Measurements from ENCODE around the gene ADH4.
"Not testable (repeated sequence)": the region's sequence is repeated elsewhere in the genome, so short reads cannot be mapped to it uniquely, and the experiment has no call there.

Gene ADH4

GRCh38 chr4:99144070-99144469 is at the start of gene ADH4:
Gene ADH4, minus strand, starts transcription at chr4:99144297. Its CDS starts 75 bp downstream, at chr4:99144222.
- no peak for DNase-seq (ENCODE audit: low read depth in 3 of 3)

GRCh38 chr4:99190336-99190735 is 46.2 kb upstream of the ADH4 start:
- no peak for DNase-seq (ENCODE audit: low read depth in 3 of 3)

GRCh38 chr4:99189900-99190299 is 45.8 kb upstream of the ADH4 start:
- not testable (repeated sequence) for DNase-seq (ENCODE audit: low read depth in 3 of 3)

- DNase-seq (ENCODE audit: low read depth in 3 of 3) = no peak
Measured at GRCh38 chr4:99186029-99186428, 41.9 kb upstream of the ADH4 start.

- no peak for DNase-seq (ENCODE audit: low read depth in 3 of 3)
Measured at GRCh38 chr4:99185581-99185980, 41.5 kb upstream of the ADH4 start.

GRCh38 chr4:99180382-99181070 is 36.4 kb upstream of the ADH4 start:
- DNase-seq (ENCODE audit: low read depth in 3 of 3) = no peak

- no peak for DNase-seq (ENCODE audit: low read depth in 3 of 3)
Measured at GRCh38 chr4:99179626-99180025, 35.5 kb upstream of the ADH4 start.

GRCh38 chr4:99179178-99179577 is 35.1 kb upstream of the ADH4 start:
- DNase-seq (ENCODE audit: low read depth in 3 of 3) = no peak

- DNase-seq (ENCODE audit: low read depth in 3 of 3) = no peak
Measured at GRCh38 chr4:99166544-99166943, 22.4 kb upstream of the ADH4 start.

GRCh38 chr4:99165978-99166377 is 21.9 kb upstream of the ADH4 start:
- DNase-seq (ENCODE audit: low read depth in 3 of 3) = no peak

- DNase-seq (ENCODE audit: low read depth in 3 of 3) = no peak
Measured at GRCh38 chr4:99161373-99162099, 17.4 kb upstream of the ADH4 start.

GRCh38 chr4:99159699-99160098 is 15.6 kb upstream of the ADH4 start:
- no peak for DNase-seq (ENCODE audit: low read depth in 3 of 3)

GRCh38 chr4:99157478-99157935 is 13.4 kb upstream of the ADH4 start:
- DNase-seq (ENCODE audit: low read depth in 3 of 3) = no peak

- DNase-seq (ENCODE audit: low read depth in 3 of 3) = no peak
Measured at GRCh38 chr4:99156992-99157391, 12.9 kb upstream of the ADH4 start.

- no peak for DNase-seq (ENCODE audit: low read depth in 3 of 3)
Measured at GRCh38 chr4:99154658-99155342, 10.7 kb upstream of the ADH4 start.

- DNase-seq (ENCODE audit: low read depth in 3 of 3) = no peak
Measured at GRCh38 chr4:99151995-99152394, 7.9 kb upstream of the ADH4 start.

- DNase-seq (ENCODE audit: low read depth in 3 of 3) = no peak
Measured at GRCh38 chr4:99151452-99151851, 7.4 kb upstream of the ADH4 start.

- DNase-seq (ENCODE audit: low read depth in 3 of 3) = no peak
Measured at GRCh38 chr4:99149426-99150019, 5.4 kb upstream of the ADH4 start.

GRCh38 chr4:99148550-99148949 is 4.5 kb upstream of the ADH4 start:
- DNase-seq (ENCODE audit: low read depth in 3 of 3) = no peak

- DNase-seq (ENCODE audit: low read depth in 3 of 3) = no peak
Measured at GRCh38 chr4:99144587-99144986, 490 bp upstream of the ADH4 start.

GRCh38 chr4:99136329-99136728 is 7.8 kb downstream of the ADH4 start:
- DNase-seq (ENCODE audit: low read depth in 3 of 3) = no peak

- DNase-seq (ENCODE audit: low read depth in 3 of 3) = no peak
Measured at GRCh38 chr4:99135541-99136162, 8.4 kb downstream of the ADH4 start.

Data from stimulated activated CD4-positive, alpha-beta T cell treated with anti-CD3 and anti-CD28 coated beads, TNF-alpha, amount 100 ng/mL, for 48 hours (primary cell).